GM19351 (cell line): Measurements from ENCODE around the gene RASSF5.
"Not testable (repeated sequence)": the region's sequence is repeated elsewhere in the genome, so short reads cannot be mapped to it uniquely, and the experiment has no call there.

Experiments
- ATAC-seq: cut with Tn5 transposase; IDR thresholded peaks from one replicate; pipeline ENCODE4 v1.9.1; 2021; ENCODE audit warnings: mild to moderate bottlenecking, moderate library complexity; ENCODE audit not compliant: unreplicated experiment

Gene RASSF5

GRCh38 chr1:206476058-206476457 is 31.3 kb upstream of the RASSF5 start:
- ATAC-seq = no peak

DNA sequence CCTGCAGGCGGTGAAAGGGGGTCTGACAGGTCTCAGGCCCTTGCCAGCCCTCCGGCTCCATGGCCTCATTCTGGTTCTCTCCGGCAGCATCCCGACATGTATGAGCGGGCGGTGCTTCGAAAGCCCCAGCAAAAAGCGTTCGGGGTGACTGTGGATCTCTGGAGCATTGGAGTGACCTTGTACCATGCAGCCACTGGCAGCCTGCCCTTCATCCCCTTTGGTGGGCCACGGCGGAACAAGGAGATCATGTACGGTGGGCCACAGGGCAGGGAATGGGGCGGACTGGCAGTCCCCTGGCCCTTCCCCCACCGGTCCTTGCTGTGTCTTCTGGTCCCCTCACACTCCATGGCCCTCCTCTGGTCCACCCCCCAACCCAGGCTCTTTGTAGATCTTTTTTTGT is 30.7 kb upstream of the RASSF5 start:
- no peak for ATAC-seq

DNA sequence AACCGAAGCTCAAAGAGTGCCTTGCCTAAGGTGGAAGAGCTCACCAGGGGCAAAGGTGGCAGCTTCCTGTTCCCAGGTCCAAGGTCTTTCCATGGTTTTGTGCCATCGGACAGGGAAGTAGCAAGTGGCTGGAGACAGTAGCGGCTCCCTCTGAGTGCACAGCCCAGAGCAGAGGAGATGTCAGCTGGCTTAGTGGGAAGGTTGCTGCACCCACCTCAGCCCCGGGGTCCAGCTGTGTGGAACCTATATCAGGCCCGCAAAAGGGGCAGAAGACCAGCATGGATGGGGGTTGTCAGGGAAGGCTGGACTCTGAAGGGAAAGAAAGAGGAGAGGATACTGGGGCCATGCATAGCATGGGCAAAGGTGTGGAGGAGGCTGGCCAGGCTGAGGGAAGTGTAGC is 30.2 kb upstream of the RASSF5 start:
- no peak for ATAC-seq

DNA sequence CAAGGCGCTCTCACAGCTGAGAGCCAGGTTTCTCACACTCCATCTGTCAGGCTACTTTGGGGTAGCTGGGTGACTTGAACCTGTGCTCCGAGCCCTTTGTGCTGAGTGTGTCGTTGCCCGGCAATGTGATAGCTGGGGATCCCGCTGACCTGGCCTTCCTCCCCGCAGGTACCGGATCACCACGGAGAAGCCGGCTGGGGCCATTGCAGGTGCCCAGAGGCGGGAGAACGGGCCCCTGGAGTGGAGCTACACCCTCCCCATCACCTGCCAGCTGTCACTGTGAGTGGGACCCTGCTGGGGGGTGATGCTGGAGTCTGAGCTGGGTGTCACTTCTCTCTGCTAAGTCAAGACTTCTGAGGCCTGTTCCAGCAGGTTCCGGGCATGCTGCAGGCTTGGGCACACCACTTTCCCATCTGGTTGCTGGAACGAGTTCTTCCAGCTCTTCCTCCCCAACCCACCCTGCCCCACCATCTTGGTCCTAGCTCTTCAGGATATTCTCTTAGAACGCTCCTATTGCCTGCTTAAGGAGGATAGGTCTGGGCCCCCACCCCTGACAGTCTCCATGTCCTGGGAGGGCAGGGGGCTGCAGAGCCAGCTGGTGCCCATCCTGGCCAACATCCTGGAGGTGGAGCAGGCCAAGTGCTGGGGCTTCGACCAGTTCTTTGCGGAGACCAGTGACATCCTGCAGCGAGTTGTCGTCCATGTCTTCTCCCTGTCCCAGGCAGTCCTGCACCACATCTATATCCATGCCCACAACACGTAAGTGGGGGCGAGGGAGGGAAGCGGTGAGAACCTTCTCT is 29.6 kb upstream of the RASSF5 start:
- no peak for ATAC-seq

DNA sequence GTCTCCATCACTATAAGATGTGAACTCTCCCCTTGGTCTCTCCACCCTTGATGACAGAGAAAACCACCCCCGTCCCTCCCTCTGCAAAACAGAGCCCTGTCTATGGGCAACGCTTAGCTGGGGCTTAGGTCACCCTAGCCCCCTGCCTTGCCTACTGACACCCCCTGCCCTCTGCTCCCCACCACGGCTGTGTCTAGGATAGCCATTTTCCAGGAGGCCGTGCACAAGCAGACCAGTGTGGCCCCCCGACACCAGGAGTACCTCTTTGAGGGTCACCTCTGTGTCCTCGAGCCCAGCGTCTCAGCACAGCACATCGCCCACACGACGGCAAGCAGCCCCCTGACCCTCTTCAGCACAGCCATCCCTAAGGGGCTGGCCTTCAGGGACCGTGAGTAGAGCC is 28.6 kb upstream of the RASSF5 start:
- ATAC-seq = no peak

- ATAC-seq = no peak
These were observed 27.9 kb upstream of the RASSF5 start for GRCh38 chr1:206479183-206480125.

GRCh38 chr1:206480211-206480610 is 27.1 kb upstream of the RASSF5 start:
- no peak for ATAC-seq

GRCh38 chr1:206482611-206483010 is 24.7 kb upstream of the RASSF5 start:
- no peak for ATAC-seq

DNA sequence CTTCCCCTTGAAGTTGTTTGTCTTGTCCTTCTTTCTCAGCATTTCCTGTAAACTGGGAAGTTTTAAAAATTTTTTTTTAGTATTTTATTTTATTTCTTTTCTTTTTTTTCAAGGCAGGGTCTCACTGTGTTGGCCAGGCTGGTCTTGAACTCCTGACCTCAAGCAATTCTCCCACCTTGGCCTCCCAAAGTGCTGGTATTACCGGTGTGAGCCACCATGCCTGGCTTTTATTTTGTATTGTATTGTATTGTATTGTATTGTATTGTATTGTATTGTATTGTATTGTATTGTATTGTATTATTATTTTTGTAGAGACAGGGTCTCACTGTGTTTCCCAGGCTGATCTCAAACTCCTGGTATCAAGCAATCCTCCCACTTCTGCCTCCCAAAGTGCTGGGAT is 23.5 kb upstream of the RASSF5 start:
- not testable (repeated sequence) for ATAC-seq

GRCh38 chr1:206484901-206485300 is 22.4 kb upstream of the RASSF5 start:
- no peak for ATAC-seq

DNA sequence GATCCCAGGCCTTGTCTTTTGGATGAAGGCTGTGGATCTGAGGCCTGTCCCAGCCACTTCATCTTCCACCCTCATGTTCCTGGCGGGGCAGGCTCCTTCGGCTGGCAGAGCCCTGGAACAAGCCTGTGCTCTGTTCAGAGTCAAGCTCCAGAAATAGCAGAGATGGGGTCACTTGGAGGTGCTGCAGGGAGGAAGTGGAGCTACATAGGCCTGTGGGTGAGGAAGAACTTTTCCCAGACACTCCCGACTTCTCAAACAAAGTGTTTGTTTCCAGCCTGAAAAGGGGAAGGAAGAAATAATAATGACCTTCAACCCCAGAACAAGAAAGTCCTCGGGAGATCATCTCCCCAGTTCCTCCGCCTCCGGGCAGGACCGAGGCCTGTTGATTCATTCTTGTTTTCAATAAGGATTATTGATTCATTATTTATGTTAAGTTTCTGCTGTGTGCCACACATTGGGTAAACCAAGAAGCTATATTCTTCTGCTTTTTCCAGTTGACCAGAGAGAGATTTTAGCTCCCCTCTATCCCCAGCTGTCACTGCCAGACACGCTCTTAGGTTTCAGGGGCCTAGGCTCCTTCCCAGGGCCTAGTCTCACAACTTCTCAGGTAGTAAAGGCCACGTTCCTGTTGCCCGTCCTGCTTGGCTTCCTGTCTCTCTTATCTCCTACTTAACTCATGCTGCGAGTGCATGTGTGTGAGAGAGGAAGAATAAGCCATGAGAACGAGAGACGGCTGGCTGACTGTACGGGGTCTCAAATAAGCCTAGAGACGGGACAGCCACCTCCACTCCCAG is 20.1 kb upstream of the RASSF5 start:
- no peak for ATAC-seq

- ATAC-seq = no peak
These were observed 19.4 kb upstream of the RASSF5 start for GRCh38 chr1:206487970-206488369.

GRCh38 chr1:206488466-206488865 is 18.9 kb upstream of the RASSF5 start:
- no peak for ATAC-seq

GRCh38 chr1:206489980-206490770 is 17.2 kb upstream of the RASSF5 start:
- no peak for ATAC-seq

DNA sequence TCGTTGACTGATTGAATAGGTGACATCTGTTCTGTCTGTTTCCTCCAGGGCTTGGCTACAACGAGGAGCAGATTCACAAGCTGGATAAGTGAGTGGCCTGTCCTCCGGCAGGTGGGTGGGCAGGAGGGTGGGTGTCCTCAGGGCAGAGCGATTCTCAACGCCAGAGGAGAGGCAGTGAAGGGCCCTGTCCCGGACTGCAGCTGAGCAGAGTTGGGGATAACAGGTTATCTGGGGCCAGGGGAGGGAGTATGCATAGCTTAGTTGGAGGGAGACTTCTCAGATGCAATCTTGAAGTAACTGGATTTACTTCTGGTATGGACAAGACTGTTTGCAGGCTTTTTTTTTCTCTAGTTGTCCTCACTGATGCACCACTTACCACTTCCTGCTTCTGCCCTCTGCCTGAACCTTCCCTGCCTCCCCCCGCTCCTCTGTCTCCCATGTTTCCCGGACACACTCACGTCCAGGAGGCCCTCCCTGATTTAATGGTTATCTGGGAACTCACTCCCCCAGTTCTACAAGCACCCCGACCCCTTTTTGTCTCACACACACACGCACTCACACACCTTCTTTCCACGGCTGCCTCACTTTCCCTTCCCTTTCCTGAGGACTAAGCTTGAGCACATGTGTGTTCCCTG is 16.4 kb upstream of the RASSF5 start:
- ATAC-seq = no peak

DNA sequence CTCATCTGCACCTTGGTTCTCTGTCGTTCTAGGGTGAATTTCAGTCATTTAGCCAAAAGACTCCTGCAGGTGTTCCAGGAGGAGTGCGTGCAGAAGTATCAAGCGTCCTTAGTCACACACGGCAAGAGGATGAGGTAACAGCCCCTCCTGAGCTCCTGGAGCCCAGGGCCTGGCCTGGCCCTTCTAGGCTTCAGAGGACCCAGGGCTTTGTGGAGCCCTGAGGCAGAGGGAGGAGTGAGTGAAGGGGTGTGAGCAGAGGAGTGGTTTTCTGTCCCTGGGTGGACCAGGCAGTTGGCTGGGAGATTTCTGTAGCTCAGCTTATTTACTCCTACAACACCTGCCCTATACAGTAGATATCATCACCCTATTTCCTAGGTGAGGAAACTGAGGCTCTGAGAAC is 15.7 kb upstream of the RASSF5 start:
- no peak for ATAC-seq

GRCh38 chr1:206492589-206492988 is 14.7 kb upstream of the RASSF5 start:
- no peak for ATAC-seq

DNA sequence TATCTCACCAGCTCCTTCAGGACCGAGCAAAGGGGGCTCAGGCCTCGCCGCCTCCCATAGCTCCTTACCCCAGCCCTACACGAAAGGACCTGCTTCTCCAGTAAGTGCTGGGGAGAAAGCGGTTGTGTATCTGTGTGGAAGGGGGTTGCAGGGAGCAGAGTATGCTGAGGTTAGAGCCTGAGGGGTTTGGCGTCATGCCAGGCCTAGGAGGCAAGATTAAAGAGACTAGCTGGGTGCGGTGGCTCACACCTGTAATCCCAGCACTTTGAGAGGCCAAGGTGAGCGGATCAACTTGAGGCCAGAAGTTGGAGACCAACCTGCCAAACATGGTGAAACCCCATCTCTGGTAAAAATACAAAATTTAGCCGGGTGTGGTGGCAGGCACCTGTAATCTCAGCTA is 14.1 kb upstream of the RASSF5 start:
- ATAC-seq = no peak

- ATAC-seq = no peak
These were observed 12.3 kb upstream of the RASSF5 start for GRCh38 chr1:206495011-206495461.
